Mesenchymal stem cell (in vitro differentiated cells and primary cell): ENCODE results near the gene KRTCAP2.

ENCODE experiments used
- DNase-seq: peaks from one replicate; pipeline ENCODE4 v3.0.0-alpha.2; 2013
- H2AFZ ChIP-seq: one replicate; pipeline ENCODE4 v1.6.1; 2013; ENCODE audit warnings: low read depth, mild to moderate bottlenecking, control low read depth, inconsistent platforms, low read length, moderate library complexity
- H2AK5ac ChIP-seq: 2 replicates; pipeline ENCODE4 v1.6.1; 2013; ENCODE audit warnings: low read length, moderate library complexity, mild to moderate bottlenecking, inconsistent platforms; ENCODE audit not compliant: severe bottlenecking
- H2BK120ac ChIP-seq: one replicate; pipeline ENCODE4 v1.6.1; 2013; ENCODE audit warnings: low read depth, mild to moderate bottlenecking, inconsistent platforms, low read length, moderate library complexity
- H2BK12ac ChIP-seq, 2 experiments: one replicate each; pipeline ENCODE4 v1.6.1; 2013; ENCODE audit warnings: inconsistent platforms in 2 of 2, low read length in 2 of 2, mild to moderate bottlenecking in 2 of 2, moderate library complexity in 2 of 2, control low read depth in 1 of 2
- H2BK15ac ChIP-seq: one replicate; pipeline ENCODE4 v1.6.1; 2013; ENCODE audit warnings: mild to moderate bottlenecking, low read depth, inconsistent platforms; ENCODE audit not compliant: poor library complexity, severe bottlenecking
- H2BK5ac ChIP-seq: 2 replicates; pipeline ENCODE4 v1.6.1; 2013; ENCODE audit warnings: low read depth, mild to moderate bottlenecking, low read length, control low read depth, inconsistent platforms; ENCODE audit not compliant: poor library complexity, severe bottlenecking
- H3K14ac ChIP-seq, 2 experiments: one replicate each; pipeline ENCODE4 v1.6.1; 2013; ENCODE audit warnings: inconsistent platforms in 2 of 2, low read length in 2 of 2, control low read depth in 1 of 2, mild to moderate bottlenecking in 1 of 2, moderate library complexity in 1 of 2
- H3K18ac ChIP-seq, 2 experiments: one replicate each; pipeline ENCODE4 v1.6.1; 2013; ENCODE audit warnings: inconsistent platforms in 2 of 2, low read length in 2 of 2, control low read depth in 1 of 2, low read depth in 1 of 2, mild to moderate bottlenecking in 1 of 2
- H3K23ac ChIP-seq, 2 experiments: one replicate each; pipeline ENCODE4 v1.6.1; 2013; ENCODE audit warnings: inconsistent platforms in 2 of 2, low read length in 2 of 2, mild to moderate bottlenecking in 2 of 2, moderate library complexity in 2 of 2, control low read depth in 1 of 2
- H3K27ac ChIP-seq: 2 replicates; pipeline ENCODE4 v1.5.1; 2013; ENCODE audit warnings: mild to moderate bottlenecking, moderate library complexity, low read length, control low read depth, inconsistent platforms; ENCODE audit not compliant: poor library complexity, severe bottlenecking
- H3K27me3 ChIP-seq, 2 experiments: 2 replicates each; pipeline versions ENCODE4 v1.6.1 to v1.7.0; 2013; ENCODE audit warnings: low read length in 2 of 2, mild to moderate bottlenecking in 2 of 2, moderate library complexity in 2 of 2, control low read depth in 1 of 2, inconsistent platforms in 1 of 2; ENCODE audit not compliant: control insufficient read depth in 1 of 2, insufficient read depth in 1 of 2
- H3K36me3 ChIP-seq, 2 experiments: 2 replicates each; pipeline versions ENCODE4 v1.6.1 to v1.7.0; 2013; ENCODE audit warnings: low read length in 2 of 2, control low read depth in 1 of 2, inconsistent platforms in 1 of 2, low read depth in 1 of 2, mild to moderate bottlenecking in 1 of 2; ENCODE audit not compliant: insufficient read depth in 2 of 2, control insufficient read depth in 1 of 2
- H3K4ac ChIP-seq, 2 experiments: one replicate each; pipeline ENCODE4 v1.6.1; 2013; ENCODE audit warnings: inconsistent platforms in 2 of 2, low read length in 2 of 2, mild to moderate bottlenecking in 2 of 2, moderate library complexity in 2 of 2, control low read depth in 1 of 2, low read depth in 1 of 2
- H3K4me1 ChIP-seq: 2 replicates; pipeline ENCODE4 v1.6.1; 2013; ENCODE audit warnings: low read depth, low read length, control low read depth; ENCODE audit not compliant: control insufficient read depth, insufficient read depth
- H3K4me2 ChIP-seq: 2 replicates; pipeline ENCODE4 v1.6.1; 2013; ENCODE audit warnings: low read length, mild to moderate bottlenecking, inconsistent platforms; ENCODE audit not compliant: poor library complexity, severe bottlenecking
- H3K4me3 ChIP-seq, 2 experiments: 2 replicates each; pipeline versions ENCODE4 v1.5.1 to v1.7.0; 2013; ENCODE audit warnings: low read length in 2 of 2, mild to moderate bottlenecking in 2 of 2, control low read depth in 1 of 2, low read depth in 1 of 2; ENCODE audit not compliant: insufficient read depth in 1 of 2
- H3K79me1 ChIP-seq: replicated peaks from 2 replicates; pipeline ENCODE4 v1.6.1; 2013; ENCODE audit warnings: mild to moderate bottlenecking, control low read depth, low read length, inconsistent platforms; ENCODE audit not compliant: poor library complexity, severe bottlenecking
- H3K9ac ChIP-seq: 2 replicates; pipeline ENCODE4 v1.7.0; 2013; ENCODE audit warnings: mild to moderate bottlenecking, low read length, moderate library complexity
- H3K9me3 ChIP-seq: 2 replicates; pipeline ENCODE4 v1.7.0; 2013; ENCODE audit warnings: mild to moderate bottlenecking, low read length; ENCODE audit not compliant: control insufficient read depth
- H4K8ac ChIP-seq: one replicate; pipeline ENCODE4 v1.6.1; 2013; ENCODE audit warnings: inconsistent platforms, mild to moderate bottlenecking, low read length, moderate library complexity
- H4K91ac ChIP-seq: one replicate; pipeline ENCODE4 v1.6.1; 2013; ENCODE audit warnings: mild to moderate bottlenecking, low read length, inconsistent platforms
- WGBS: methylation state at CpG from one replicate; pipeline ENCODE4 v1.1.7; 2013; ENCODE audit warnings: mixed read lengths; 5-methylcytosine and 5-hydroxymethylcytosine counted together

Gene KRTCAP2

DNA sequence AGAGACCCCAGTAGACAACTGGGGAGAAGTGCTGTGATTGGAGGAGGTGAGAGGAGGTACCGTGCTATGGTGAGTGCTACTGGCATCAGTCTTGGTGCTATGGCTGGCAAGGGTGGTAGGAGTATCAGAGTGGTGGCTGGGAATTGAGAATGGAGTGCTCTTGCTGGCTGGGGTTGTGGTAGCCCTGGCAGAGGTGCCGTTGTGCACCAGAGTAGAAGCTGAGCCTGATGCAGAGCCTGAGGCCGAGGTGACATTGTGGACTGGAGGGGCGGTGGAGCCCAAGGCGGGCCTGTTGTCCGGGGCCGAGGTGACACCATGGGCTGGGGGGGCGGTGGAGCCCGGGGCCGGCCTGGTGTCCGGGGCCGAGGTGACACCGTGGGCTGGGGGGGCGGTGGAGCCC is 15.2 kb upstream of the KRTCAP2 start:
- H3K4me2 ChIP-seq = no peak overlapping the region

GRCh38 chr1:155187456-155187891 is 14.4 kb upstream of the KRTCAP2 start:
- Histone ChIP-seq H3K4me2 (no peak overlapping the region), H3K4me3 (no peak overlapping the region), H3K27me3 (no peaks in the 10 kb centered on the region), H3K27ac (no peak overlapping the region), H4K91ac (no peak overlapping the region), H2BK15ac (no peak overlapping the region), H3K4me1 (peaks cover 20% of the 10 kb centered on the region), H3K9ac (no peak overlapping the region), H4K8ac (no peak overlapping the region), H2AFZ (no peak overlapping the region), H3K9me3 (no peaks in the 10 kb centered on the region), H3K14ac (no peak overlapping the region), H2BK12ac (no peak overlapping the region), H3K36me3 (peaks cover 8 to 26% of the 10 kb centered on the region in 2 experiments), H2AK5ac (no peak overlapping the region), H2BK120ac (no peak overlapping the region), H3K79me1 (no peaks in the 10 kb centered on the region), H3K23ac (no peak overlapping the region), H3K18ac (no peak overlapping the region), H2BK5ac (no peak overlapping the region), H3K4ac (no peak overlapping the region)
- WGBS = 88% methylated on average over 16 of the region's 16 CpGs
- no peak for DNase-seq

More for the DNA sequence above, 15.2 kb upstream of the KRTCAP2 start:
- Histone ChIP-seq H4K91ac (no peak overlapping the region), H2BK5ac (no peak overlapping the region), H2BK15ac (no peak overlapping the region), H3K27ac (no peak overlapping the region), H3K27me3 (no peaks in the 10 kb centered on the region), H2AFZ (no peak overlapping the region), H2AK5ac (no peak overlapping the region), H3K14ac (no peak overlapping the region), H3K4ac (no peak overlapping the region), H3K36me3 (peaks cover 8 to 24% of the 10 kb centered on the region in 2 experiments), H3K18ac (no peak overlapping the region), H3K9ac (no peak overlapping the region), H2BK120ac (no peak overlapping the region), H2BK12ac (no peak overlapping the region), H3K4me3 (no peak overlapping the region), H3K23ac (no peak overlapping the region), H3K4me1 (peaks cover 27% of the 10 kb centered on the region), H3K9me3 (no peaks in the 10 kb centered on the region), H4K8ac (no peak overlapping the region), H3K79me1 (no peaks in the 10 kb centered on the region)
- DNase-seq = no peak
- 93% methylated on average over 11 of the region's 14 CpGs for WGBS

DNA sequence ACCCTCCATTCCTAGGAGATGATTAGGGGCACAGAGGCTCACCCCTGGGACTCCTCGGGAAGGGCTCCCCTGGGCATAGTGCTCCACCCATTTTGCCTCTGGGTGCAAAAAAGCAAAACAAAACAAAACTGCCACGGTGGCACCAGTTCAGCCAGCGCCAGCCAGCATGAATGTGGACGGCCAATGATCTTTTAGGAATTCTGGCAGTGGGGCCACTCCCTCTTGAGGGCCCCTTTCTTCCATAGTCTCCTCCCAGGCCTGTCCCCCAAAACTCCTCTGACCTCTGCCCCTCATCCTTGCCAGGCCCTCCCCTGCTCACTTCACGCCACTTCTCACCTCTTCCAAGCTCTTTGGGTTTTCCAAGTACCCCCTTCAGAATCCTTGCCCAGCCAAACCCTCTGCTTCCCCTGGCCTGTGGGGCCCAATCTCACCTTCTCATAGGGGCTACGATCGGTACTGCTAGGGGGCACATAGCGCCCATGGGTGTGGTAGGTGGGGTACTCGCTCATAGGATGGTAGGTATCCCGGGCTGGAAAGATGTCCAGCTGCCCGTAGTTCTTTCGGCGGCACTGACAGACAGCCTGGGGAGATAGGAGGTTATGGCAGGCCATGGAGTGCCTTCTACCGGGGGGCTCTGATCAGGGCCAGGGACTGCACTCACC is 13.8 kb upstream of the KRTCAP2 start:
- 82% methylated on average over 14 of the region's 14 CpGs for WGBS
- Histone ChIP-seq H4K91ac (no peak overlapping the region), H3K9me3 (no peaks in the 10 kb centered on the region)

GRCh38 chr1:155186067-155186793 is 13.1 kb upstream of the KRTCAP2 start:
- H2BK120ac ChIP-seq = no peak overlapping the region
- no peak overlapping the region for H3K4me2 ChIP-seq
- H3K14ac ChIP-seq = no peak overlapping the region
- H4K8ac ChIP-seq = no peak overlapping the region
- peaks cover 14 to 38% of the 10 kb centered on the region in 2 experiments for H3K36me3 ChIP-seq
- H3K4me1 ChIP-seq = peaks cover 19% of the 10 kb centered on the region
- H2BK15ac ChIP-seq = no peak overlapping the region
- H3K18ac ChIP-seq = no peak overlapping the region
- no peak overlapping the region for H3K4me3 ChIP-seq
- H3K4ac ChIP-seq = no peak overlapping the region
- H3K27ac ChIP-seq = no peak overlapping the region
- no peaks in the 10 kb centered on the region for H3K27me3 ChIP-seq
- H3K23ac ChIP-seq = no peak overlapping the region
- H3K9me3 ChIP-seq = no peaks in the 10 kb centered on the region
- H2AFZ ChIP-seq = no peak overlapping the region
- H2BK5ac ChIP-seq = no peak overlapping the region
- no peak for DNase-seq
- H3K9ac ChIP-seq = no peak overlapping the region
- no peak overlapping the region for H2BK12ac ChIP-seq
- WGBS = 89% methylated on average over 6 of the region's 8 CpGs
- no peak overlapping the region for H2AK5ac ChIP-seq
- no peaks in the 10 kb centered on the region for H3K79me1 ChIP-seq
- no peak overlapping the region for H4K91ac ChIP-seq

More for the DNA sequence above, 13.8 kb upstream of the KRTCAP2 start:
- no peak overlapping the region for H2BK15ac ChIP-seq
- no peak overlapping the region for H3K4me3 ChIP-seq
- H4K8ac ChIP-seq = no peak overlapping the region
- no peak overlapping the region for H2BK5ac ChIP-seq
- no peak for DNase-seq
- H3K18ac ChIP-seq = no peak overlapping the region
- H3K9ac ChIP-seq = no peak overlapping the region
- H3K4me1 ChIP-seq = peaks cover 19% of the 10 kb centered on the region
- H3K4ac ChIP-seq = no peak overlapping the region
- H3K4me2 ChIP-seq = no peak overlapping the region
- no peak overlapping the region for H3K27ac ChIP-seq
- H3K23ac ChIP-seq = no peak overlapping the region
- H3K14ac ChIP-seq = no peak overlapping the region
- no peak overlapping the region for H2AK5ac ChIP-seq
- H2BK12ac ChIP-seq = no peak overlapping the region
- no peak overlapping the region for H2AFZ ChIP-seq
- H3K27me3 ChIP-seq = no peaks in the 10 kb centered on the region
- no peak overlapping the region for H2BK120ac ChIP-seq
- H3K79me1 ChIP-seq = no peaks in the 10 kb centered on the region
- H3K36me3 ChIP-seq = peaks cover 8 to 31% of the 10 kb centered on the region in 2 experiments
